IPS-18a (cell line): ENCODE results near the gene CABP7.

Source experiments
- H3K27ac ChIP-seq: one replicate; pipeline ENCODE4 v1.5.1; 2013; ENCODE audit warnings: low read length
- H3K27me3 ChIP-seq: one replicate; pipeline ENCODE4 v1.6.1; 2013; ENCODE audit warnings: mild to moderate bottlenecking, low read length; ENCODE audit not compliant: control insufficient read depth, insufficient read depth
- H3K36me3 ChIP-seq: one replicate; pipeline ENCODE4 v1.6.1; 2013; ENCODE audit warnings: low read depth, low read length; ENCODE audit not compliant: control insufficient read depth
- H3K4me1 ChIP-seq: one replicate; pipeline ENCODE4 v1.6.1; 2013; ENCODE audit warnings: low read depth, low read length; ENCODE audit not compliant: control insufficient read depth
- H3K4me3 ChIP-seq: one replicate; pipeline ENCODE4 v1.5.1; 2013; ENCODE audit warnings: low read length
- H3K9ac ChIP-seq: one replicate; pipeline ENCODE4 v1.6.1; 2013; ENCODE audit warnings: mild to moderate bottlenecking, low read length, moderate library complexity
- H3K9me3 ChIP-seq: one replicate; pipeline ENCODE4 v1.6.1; 2013; ENCODE audit warnings: low read depth, low read length; ENCODE audit not compliant: control insufficient read depth

The CABP7 gene

DNA sequence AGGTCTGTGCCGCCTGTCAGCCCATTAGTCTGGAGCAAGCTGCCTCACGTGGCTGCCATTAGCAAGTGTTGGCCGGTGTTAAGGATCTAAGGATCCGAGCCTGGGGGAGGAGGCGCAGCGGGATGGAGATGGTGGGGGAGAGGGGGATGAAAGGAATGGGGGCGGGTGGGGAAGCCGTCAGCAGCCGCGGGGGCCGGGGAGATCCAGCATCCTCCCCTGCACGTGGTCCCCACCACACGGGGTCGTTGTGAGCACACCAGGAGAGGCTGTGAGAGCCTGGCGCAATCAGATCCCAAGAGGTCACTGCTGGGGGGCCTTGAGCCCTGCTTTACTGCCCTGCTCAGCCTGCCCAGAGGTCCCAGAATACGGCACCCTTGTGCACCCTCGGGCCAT lies 7.3 kb downstream of the CABP7 start:
- Histone ChIP-seq H3K9me3 (no peaks in the 10 kb centered on the region), H3K9ac (no peak overlapping the region), H3K36me3 (no peaks in the 10 kb centered on the region), H3K27me3 (peaks cover 9% of the 10 kb centered on the region), H3K4me3 (no peak overlapping the region), H3K4me1 (peaks cover 3% of the 10 kb centered on the region), H3K27ac (no peak overlapping the region)

DNA sequence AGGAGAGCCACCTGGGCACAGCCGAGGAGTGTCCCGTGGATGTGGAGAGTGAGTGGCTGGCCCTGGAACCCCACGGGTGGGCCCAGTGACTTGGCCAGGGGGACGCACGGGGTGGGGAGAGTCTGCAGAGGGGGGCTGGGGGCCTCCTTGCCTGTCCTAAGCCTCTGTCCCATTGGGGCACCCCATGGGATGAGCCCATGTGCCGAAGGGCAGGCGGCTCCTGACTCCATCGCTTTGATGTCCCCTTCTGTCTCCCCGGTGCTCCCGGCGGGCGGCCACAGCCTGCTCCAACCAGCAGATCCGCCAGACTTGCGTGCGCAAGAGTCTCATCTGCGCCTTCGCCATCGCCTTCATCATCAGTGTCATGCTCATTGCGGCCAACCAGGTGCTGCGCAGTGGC lies 9.4 kb downstream of the CABP7 start:
- H3K27me3 ChIP-seq: no peaks in the 10 kb centered on the region

DNA sequence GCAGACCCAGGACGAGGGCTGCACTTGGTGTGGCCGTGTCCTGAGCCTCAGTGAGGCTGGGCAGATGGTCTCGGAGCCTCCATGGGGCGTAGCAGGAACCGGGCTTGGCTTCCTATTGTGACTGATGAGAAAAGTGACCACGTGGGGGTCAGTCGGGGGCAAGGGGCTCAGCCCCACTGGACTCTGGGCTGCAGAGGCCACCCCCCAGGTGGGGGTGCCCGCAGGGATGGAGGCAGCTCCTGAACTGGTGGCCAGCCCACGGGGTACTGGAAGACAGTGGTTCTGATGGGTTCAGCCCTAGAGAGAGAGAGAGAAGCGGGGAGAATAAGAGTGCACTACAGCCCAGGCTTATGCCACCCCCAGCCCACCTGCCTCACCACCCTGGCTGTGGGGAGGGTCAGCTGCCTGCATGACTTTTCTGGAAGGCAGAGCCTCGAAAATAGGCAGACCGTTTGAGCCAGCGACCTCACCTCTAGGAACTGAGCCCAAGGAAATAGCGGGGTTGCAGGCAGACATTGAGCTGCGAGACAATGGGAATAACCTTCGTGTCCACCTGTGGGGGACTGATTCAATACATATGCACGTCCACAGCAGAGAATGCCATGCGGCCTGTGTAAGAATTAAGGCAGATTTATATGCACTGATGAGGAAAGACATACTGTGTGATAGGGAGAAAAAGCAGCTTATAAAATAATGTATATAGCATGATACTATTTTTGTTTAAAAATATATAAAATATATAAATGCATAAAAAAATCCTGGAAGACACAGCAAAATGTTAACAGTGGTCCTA lies 11.5 kb downstream of the CABP7 start:
- H3K27me3 ChIP-seq: no peaks in the 10 kb centered on the region

More for the DNA sequence above, 9.4 kb downstream of the CABP7 start:
- H3K9me3 ChIP-seq: no peaks in the 10 kb centered on the region
- H3K4me1 ChIP-seq: peaks cover 3% of the 10 kb centered on the region
- no peaks in the 10 kb centered on the region for H3K36me3 ChIP-seq
- H3K4me3 ChIP-seq: no peak overlapping the region
- no peak overlapping the region for H3K27ac ChIP-seq
- no peak overlapping the region for H3K9ac ChIP-seq

DNA sequence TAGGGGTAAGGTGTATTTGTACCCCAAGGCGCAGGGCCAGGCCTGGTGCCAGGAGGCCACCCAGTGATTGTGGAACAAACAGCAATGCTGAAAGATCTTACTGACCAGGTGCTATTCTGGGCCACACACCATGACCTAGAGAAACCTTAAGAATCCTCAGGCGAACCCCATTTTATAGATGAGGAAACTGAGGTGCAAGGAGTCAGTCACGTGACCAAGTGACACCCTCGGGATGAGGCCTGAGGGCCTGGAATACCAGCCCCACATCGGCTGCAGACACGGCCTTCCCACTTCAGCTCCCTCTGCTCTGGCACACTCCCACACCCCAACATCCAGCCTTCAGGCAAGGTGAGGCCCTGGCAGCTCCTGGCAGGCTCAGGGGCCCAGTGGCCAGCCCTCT lies 13.1 kb downstream of the CABP7 start:
- Histone ChIP-seq H3K9ac (no peak overlapping the region), H3K27ac (no peak overlapping the region)

More for the DNA sequence above, 11.5 kb downstream of the CABP7 start:
- H3K4me1 ChIP-seq: peaks cover 14% of the 10 kb centered on the region
- no peak overlapping the region for H3K27ac ChIP-seq
- H3K9me3 ChIP-seq: no peaks in the 10 kb centered on the region
- no peak overlapping the region for H3K4me3 ChIP-seq
- no peaks in the 10 kb centered on the region for H3K36me3 ChIP-seq
- H3K9ac ChIP-seq: no peak overlapping the region

DNA sequence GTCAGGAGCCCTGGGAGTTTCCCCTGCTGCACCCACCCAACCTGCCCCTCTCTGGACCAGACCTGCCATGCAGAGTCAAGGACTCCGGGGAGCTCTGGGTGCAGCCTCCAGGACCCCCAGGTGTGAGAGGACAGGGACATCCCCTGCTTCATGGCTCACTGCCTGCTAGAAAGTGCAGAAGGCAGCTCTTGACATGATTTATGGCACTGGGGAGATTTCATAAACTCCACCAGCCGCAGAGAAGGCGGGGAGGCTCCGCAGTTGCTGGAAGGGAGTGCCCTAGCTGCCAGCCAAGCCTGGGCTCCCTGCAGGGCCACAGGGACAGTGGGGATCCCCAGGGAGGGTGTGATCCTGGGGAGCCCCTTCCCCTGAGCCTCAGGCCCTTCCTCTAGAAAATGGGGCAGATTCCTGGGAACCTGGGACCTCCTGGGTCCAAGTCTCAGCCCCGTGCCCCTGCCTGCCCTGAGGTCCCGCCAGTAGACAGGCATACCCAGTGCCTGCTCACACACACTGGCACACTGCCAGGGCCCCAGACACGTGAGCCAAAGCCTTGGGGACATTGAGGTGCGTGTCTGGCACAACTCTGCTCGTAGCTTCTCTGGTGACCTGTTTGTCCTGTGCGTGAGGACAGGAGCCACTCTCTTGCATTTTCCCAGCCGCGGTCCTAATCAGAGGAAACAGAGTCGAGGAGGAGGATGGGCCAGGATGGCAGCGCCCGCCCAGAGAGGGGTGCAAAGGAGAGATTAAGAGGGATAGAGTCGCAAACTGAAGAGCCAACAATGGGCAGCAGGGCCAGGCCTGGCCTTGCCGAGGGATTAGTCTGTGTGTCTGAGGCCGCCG lies 13.8 kb downstream of the CABP7 start:
- Histone ChIP-seq H3K27ac (no peak overlapping the region), H3K9ac (no peak overlapping the region)

More for the DNA sequence above, 13.1 kb downstream of the CABP7 start:
- Histone ChIP-seq H3K9me3 (no peaks in the 10 kb centered on the region), H3K4me3 (no peak overlapping the region), H3K4me1 (peaks cover 10% of the 10 kb centered on the region), H3K27me3 (no peaks in the 10 kb centered on the region), H3K36me3 (no peaks in the 10 kb centered on the region)

DNA sequence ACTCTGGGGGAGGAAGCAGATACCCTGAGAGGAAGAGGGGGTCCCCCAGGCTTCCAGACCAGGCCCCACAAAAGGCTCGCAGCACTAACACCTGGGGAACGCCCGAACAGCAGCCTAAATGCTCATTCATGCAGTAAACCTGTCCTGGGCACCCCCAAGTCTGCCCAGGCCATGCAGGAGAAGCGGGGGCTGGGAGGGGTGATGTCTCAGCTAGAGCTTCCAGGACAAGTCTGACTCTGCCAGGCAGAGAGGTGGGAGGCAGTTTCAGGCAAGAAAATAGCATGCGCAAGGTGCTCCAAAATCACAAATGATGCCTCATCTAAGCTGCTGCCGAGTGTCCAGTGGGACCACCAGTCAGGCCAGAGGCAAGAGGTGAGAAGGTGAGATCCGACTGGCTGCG lies 14.6 kb downstream of the CABP7 start:
- no peak overlapping the region for H3K27ac ChIP-seq
- H3K9ac ChIP-seq: no peak overlapping the region
- H3K27me3 ChIP-seq: no peaks in the 10 kb centered on the region
- no peak overlapping the region for H3K4me3 ChIP-seq
- H3K9me3 ChIP-seq: no peaks in the 10 kb centered on the region
- no peaks in the 10 kb centered on the region for H3K36me3 ChIP-seq
- peaks cover 10% of the 10 kb centered on the region for H3K4me1 ChIP-seq

More for the DNA sequence above, 13.8 kb downstream of the CABP7 start:
- H3K4me3 ChIP-seq: no peak overlapping the region
- H3K4me1 ChIP-seq: peaks cover 10% of the 10 kb centered on the region
- H3K36me3 ChIP-seq: no peaks in the 10 kb centered on the region
- H3K9me3 ChIP-seq: no peaks in the 10 kb centered on the region
- H3K27me3 ChIP-seq: no peaks in the 10 kb centered on the region

DNA sequence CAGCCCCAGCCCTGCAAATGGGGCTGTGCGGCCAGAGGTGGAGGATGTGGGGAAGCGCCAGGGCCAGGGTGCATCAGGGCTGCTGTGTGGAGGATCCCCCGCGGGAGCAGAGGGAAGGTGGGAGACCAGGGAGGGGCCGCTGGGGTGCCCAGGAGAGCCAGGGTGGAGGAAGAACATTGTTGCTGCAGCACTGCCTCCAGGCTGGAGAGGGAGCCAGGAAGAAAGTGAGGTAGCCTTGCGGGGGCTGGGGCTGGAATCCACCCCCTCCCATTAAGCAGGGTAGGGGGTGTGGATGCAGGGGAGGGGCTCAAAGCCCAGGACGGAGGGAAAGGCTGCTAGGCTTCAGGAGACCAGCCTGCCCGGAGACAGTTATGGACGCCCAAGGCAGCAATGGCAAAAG lies 15.0 kb downstream of the CABP7 start:
- Histone ChIP-seq H3K4me1 (peaks cover 10% of the 10 kb centered on the region), H3K4me3 (no peak overlapping the region), H3K27me3 (no peaks in the 10 kb centered on the region), H3K9ac (no peak overlapping the region), H3K27ac (no peak overlapping the region), H3K9me3 (no peaks in the 10 kb centered on the region), H3K36me3 (no peaks in the 10 kb centered on the region)

- peaks cover 10% of the 10 kb centered on the region for H3K4me1 ChIP-seq
- H3K36me3 ChIP-seq: no peaks in the 10 kb centered on the region
- no peaks in the 10 kb centered on the region for H3K27me3 ChIP-seq
- no peak overlapping the region for H3K9ac ChIP-seq
- H3K9me3 ChIP-seq: no peaks in the 10 kb centered on the region
- H3K4me3 ChIP-seq: no peak overlapping the region
- H3K27ac ChIP-seq: no peak overlapping the region
Measured at GRCh38 chr22:29735416-29735815, 15.6 kb downstream of the CABP7 start.

GRCh38 chr22:29737251-29738117 lies 17.7 kb downstream of the CABP7 start:
- Histone ChIP-seq H3K9me3 (no peaks in the 10 kb centered on the region), H3K4me1 (peaks cover 10% of the 10 kb centered on the region), H3K27ac (no peak overlapping the region), H3K27me3 (no peaks in the 10 kb centered on the region), H3K36me3 (no peaks in the 10 kb centered on the region), H3K4me3 (no peak overlapping the region), H3K9ac (no peak overlapping the region)

GRCh38 chr22:29738118-29738815 lies 18.5 kb downstream of the CABP7 start:
- Histone ChIP-seq H3K9ac (no peak overlapping the region), H3K4me1 (peaks cover 10% of the 10 kb centered on the region), H3K4me3 (no peak overlapping the region), H3K27me3 (no peaks in the 10 kb centered on the region), H3K27ac (no peak overlapping the region), H3K36me3 (no peaks in the 10 kb centered on the region), H3K9me3 (no peaks in the 10 kb centered on the region)
